ENCODE measurements around the gene ATP9A.

The ATP9A gene

DNA sequence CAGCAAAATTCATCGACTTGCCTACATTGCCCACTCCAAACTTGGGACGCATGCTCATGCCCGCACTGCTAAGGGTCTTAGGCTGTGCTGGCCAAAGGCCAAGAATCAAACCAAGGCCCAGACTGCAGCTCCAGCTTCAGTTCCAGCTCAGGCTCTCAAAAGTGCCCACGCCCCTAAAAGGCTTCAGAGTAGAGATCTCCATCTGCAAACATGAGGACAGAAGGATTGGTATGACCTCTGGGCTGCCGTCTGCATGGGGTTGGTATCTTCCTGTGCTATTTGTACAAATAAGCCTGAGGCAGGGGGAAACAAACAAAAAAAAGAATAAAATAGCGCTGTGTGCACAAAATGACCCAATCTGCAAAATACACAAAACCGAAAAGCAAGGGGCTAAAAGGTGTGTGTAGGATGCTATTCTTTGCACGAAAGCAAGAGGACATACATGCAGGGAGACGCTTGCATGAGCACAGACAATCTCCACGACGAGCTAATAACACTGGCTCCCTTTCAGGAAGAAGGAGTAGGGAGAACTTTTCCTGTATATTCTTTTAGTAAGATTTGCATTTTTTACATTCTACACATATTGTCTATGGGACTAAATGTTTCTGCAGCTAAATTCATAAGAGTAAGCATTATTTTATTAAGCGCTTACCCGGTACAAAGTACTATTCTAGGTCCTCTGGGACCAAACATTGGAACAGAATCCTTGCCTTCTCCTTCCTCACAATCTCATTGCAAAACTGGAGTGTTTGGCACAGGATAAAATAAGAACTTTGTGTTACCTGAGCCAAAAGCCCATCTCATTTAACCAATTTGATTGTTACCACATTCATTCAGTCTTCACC is 33.1 kb downstream of the ATP9A start:
- DNase-seq (ENCODE audit: low read depth), result no peak
- TF ChIP-seq, protein P1, sequence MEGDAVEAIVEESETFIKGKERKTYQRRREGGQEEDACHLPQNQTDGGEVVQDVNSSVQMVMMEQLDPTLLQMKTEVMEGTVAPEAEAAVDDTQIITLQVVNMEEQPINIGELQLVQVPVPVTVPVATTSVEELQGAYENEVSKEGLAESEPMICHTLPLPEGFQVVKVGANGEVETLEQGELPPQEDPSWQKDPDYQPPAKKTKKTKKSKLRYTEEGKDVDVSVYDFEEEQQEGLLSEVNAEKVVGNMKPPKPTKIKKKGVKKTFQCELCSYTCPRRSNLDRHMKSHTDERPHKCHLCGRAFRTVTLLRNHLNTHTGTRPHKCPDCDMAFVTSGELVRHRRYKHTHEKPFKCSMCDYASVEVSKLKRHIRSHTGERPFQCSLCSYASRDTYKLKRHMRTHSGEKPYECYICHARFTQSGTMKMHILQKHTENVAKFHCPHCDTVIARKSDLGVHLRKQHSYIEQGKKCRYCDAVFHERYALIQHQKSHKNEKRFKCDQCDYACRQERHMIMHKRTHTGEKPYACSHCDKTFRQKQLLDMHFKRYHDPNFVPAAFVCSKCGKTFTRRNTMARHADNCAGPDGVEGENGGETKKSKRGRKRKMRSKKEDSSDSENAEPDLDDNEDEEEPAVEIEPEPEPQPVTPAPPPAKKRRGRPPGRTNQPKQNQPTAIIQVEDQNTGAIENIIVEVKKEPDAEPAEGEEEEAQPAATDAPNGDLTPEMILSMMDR (IDR thresholded peaks at IDR 0.05; ENCODE audit: control insufficient read depth, extremely low read depth, insufficient read depth), result no peak
- H3K4me3 ChIP-seq (ENCODE audit: low read depth, low read length), result no peak overlapping the region

DNA sequence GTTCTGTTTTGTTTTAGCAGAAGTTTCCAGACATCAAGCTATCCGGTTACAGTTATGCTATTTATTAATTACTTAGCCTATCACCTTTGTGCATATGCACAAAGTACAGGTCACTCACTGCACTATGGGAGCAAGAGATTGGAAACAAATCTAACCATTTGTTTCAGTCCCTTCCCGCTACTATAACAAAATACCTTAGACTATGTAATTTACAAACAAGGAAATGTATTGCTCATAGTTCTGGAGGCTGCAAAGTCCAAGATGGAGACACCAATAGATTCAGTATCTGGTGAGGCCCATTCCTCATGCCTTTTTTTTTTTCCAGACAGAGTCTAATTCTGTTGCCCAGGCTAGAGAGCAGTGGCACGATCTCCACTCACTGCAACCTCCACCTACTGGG is 35.1 kb downstream of the ATP9A start:
- H3K4me3 ChIP-seq (ENCODE audit: low read depth, low read length), result no peak overlapping the region
- TF ChIP-seq, protein P1 (IDR thresholded peaks at IDR 0.05; ENCODE audit: control insufficient read depth, extremely low read depth, insufficient read depth), result no peak

DNA sequence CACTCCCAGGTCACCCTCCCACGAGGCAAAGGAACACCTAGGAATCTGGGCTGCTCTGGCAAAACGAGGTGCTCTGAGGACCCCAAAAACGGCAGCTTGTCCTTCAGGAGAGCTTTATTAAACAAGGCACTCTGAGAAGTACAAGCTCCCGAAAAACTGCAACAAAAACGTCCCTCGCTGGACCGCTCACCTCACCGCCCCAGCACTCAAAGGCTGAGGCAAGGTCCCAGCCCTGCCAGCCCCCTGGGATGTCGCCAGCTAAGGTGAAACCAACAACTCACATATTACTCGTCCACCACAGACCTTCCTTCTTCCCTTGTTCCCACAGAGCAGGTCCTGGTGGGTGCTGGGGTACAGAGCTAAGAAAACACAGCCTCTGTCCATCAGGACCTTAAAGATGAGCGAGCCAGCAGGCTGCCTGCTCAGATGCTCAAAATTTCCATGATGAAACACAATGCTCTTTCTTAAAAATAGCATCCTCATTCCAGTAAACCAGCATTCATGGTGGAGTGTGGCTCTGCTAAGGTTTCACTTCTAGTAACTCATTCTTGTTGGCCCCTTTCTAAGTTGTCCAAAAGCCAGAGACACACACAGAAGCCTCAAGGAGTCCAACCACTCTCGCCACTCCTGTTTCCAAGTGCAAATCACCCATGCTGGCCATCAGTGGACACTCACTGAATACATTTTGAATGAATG is 35.9 kb downstream of the ATP9A start:
- no peak for DNase-seq (ENCODE audit: low read depth)
- TF ChIP-seq, protein P1 (IDR thresholded peaks at IDR 0.05; ENCODE audit: control insufficient read depth, extremely low read depth, insufficient read depth), result no peak

More for the DNA sequence above, 35.1 kb downstream of the ATP9A start:
- DNase-seq (ENCODE audit: low read depth), result no peak

DNA sequence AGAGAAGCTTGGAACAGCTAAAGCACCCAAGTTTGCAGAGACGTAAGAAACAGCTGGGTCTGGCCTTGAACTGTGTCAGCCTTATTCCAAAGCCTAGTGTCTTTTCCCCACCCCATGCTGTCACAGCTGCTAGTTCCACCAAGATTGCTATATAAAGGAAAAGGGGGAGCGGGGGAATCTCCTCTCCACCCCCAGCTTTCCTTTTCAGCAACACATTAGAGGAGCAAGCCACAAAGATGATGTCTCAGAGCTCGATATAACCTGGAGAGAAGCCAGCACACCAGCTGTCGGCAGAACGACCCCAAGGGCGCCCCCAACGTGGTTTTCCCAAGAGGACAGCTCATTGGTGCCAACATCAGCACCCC is 36.5 kb downstream of the ATP9A start:
- H3K4me3 ChIP-seq (ENCODE audit: low read depth, low read length), result no peak overlapping the region
- no peak for DNase-seq (ENCODE audit: low read depth)
- TF ChIP-seq, protein P1 (IDR thresholded peaks at IDR 0.05; ENCODE audit: control insufficient read depth, extremely low read depth, insufficient read depth), result no peak

More for the DNA sequence above, 35.9 kb downstream of the ATP9A start:
- no peak overlapping the region for H3K4me3 ChIP-seq (ENCODE audit: low read depth, low read length)

DNA sequence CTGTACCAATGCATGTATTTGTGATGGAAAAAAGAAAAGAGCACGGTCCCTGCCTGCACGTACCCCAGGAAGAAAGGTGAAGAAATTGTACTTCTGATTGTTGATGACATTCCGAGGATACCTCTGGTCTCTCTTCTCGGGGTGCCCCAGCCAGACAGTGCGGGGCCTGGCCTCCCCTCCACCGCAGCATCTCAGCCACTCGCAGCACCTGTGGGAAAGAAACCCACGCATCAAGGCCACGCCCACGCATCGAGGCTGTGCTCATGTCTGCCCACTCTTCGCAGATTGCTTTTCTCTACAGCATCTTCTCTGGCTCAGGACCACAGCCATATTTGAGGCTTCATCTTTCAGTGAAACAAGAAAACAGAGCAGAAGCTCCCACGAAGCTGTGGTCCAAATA is 38.4 kb downstream of the ATP9A start:
- no peak for DNase-seq (ENCODE audit: low read depth)
- TF ChIP-seq, protein P1 (IDR thresholded peaks at IDR 0.05; ENCODE audit: control insufficient read depth, extremely low read depth, insufficient read depth), result no peak
- H3K4me3 ChIP-seq (ENCODE audit: low read depth, low read length), result no peak overlapping the region

DNA sequence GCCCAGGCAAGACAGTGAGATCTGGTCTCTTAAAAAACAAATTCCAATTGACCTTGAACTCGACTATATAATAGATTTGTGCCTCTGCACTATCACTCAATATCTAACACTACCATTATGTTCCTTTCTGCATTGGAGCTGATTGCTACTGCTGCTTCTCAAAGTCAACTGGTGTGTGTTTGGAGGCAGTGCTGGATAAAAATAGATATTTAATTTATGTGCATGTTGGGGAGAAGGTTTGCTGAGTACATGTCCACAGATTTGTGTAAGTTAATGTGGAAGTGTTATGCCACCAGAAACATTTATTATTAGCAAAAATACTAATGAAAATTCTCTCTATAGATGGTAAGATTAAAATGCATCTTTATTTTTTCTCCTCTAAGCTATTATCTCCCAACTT is 39.5 kb downstream of the ATP9A start:
- H3K4me3 ChIP-seq (ENCODE audit: low read depth, low read length), result no peak overlapping the region
- DNase-seq (ENCODE audit: low read depth), result no peak
- TF ChIP-seq, protein P1 (IDR thresholded peaks at IDR 0.05; ENCODE audit: control insufficient read depth, extremely low read depth, insufficient read depth), result no peak

Data from LNCaP clone FGC (cell line).